ENCODE measurements around the gene UNC80. TPM values are rescaled to one million over a fixed set of nuclear protein-coding genes. Genes with fewer than 3 reads are reported as not detected.

Gene UNC80, protein sequence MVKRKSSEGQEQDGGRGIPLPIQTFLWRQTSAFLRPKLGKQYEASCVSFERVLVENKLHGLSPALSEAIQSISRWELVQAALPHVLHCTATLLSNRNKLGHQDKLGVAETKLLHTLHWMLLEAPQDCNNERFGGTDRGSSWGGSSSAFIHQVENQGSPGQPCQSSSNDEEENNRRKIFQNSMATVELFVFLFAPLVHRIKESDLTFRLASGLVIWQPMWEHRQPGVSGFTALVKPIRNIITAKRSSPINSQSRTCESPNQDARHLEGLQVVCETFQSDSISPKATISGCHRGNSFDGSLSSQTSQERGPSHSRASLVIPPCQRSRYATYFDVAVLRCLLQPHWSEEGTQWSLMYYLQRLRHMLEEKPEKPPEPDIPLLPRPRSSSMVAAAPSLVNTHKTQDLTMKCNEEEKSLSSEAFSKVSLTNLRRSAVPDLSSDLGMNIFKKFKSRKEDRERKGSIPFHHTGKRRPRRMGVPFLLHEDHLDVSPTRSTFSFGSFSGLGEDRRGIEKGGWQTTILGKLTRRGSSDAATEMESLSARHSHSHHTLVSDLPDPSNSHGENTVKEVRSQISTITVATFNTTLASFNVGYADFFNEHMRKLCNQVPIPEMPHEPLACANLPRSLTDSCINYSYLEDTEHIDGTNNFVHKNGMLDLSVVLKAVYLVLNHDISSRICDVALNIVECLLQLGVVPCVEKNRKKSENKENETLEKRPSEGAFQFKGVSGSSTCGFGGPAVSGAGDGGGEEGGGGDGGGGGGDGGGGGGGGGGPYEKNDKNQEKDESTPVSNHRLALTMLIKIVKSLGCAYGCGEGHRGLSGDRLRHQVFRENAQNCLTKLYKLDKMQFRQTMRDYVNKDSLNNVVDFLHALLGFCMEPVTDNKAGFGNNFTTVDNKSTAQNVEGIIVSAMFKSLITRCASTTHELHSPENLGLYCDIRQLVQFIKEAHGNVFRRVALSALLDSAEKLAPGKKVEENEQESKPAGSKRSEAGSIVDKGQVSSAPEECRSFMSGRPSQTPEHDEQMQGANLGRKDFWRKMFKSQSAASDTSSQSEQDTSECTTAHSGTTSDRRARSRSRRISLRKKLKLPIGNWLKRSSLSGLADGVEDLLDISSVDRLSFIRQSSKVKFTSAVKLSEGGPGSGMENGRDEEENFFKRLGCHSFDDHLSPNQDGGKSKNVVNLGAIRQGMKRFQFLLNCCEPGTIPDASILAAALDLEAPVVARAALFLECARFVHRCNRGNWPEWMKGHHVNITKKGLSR (N-terminal part only)
- total RNA-seq = not detected
- total RNA-seq (2013) = under 0.01 TPM

- 5% methylated on average over 60 of the region's 73 CpGs for WGBS (ENCODE audit: insufficient coverage)
- peak in 1 of 2 donors; percentile 3 for DNase-seq
- no peak within 1 kb of the TSS for H3K4me3 Mint-ChIP-seq
Measured at GRCh38 chr2:209771474-209772289, at the start of gene UNC80. Gene UNC80 (plus strand): TSS chr2:209771832. CDS start chr2:209772073, 241 bp downstream.

GRCh38 chr2:209726311-209726710, 45.3 kb upstream of the UNC80 start:
- H3K4me3 ChIP-seq (ENCODE audit: low read length) = no peak overlapping the region
- H3K27me3 ChIP-seq (ENCODE audit: control insufficient read depth, insufficient read depth, low read length) = no peaks in the 10 kb centered on the region
- H3K9me3 ChIP-seq (ENCODE audit: control insufficient read depth, insufficient read depth, low read length) = no peaks in the 10 kb centered on the region
- no peak overlapping the region for H3K27ac ChIP-seq (ENCODE audit: low read length)
- DNase-seq (no peak), ATAC-seq (no peak)
- TF ChIP-seq, protein P1, sequence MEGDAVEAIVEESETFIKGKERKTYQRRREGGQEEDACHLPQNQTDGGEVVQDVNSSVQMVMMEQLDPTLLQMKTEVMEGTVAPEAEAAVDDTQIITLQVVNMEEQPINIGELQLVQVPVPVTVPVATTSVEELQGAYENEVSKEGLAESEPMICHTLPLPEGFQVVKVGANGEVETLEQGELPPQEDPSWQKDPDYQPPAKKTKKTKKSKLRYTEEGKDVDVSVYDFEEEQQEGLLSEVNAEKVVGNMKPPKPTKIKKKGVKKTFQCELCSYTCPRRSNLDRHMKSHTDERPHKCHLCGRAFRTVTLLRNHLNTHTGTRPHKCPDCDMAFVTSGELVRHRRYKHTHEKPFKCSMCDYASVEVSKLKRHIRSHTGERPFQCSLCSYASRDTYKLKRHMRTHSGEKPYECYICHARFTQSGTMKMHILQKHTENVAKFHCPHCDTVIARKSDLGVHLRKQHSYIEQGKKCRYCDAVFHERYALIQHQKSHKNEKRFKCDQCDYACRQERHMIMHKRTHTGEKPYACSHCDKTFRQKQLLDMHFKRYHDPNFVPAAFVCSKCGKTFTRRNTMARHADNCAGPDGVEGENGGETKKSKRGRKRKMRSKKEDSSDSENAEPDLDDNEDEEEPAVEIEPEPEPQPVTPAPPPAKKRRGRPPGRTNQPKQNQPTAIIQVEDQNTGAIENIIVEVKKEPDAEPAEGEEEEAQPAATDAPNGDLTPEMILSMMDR (IDR thresholded peaks at IDR 0.05) = no peak
- Mint-ChIP-seq H3K36me3 (no peaks in the 10 kb centered on the region), H3K27me3 (ENCODE audit: low read depth in 2 of 2) (no peaks in the 10 kb centered on the region), H3K9me3 (peaks cover 7 to 10% of the 10 kb centered on the region in 2 donors), H3K4me3 (no peak overlapping the region), H3K27ac (no peak overlapping the region), H3K4me1 (no peaks in the 10 kb centered on the region)
- no peaks in the 10 kb centered on the region for H3K36me3 ChIP-seq (ENCODE audit: control insufficient read depth, insufficient read depth, low read length)
- no peaks in the 10 kb centered on the region for H3K4me1 ChIP-seq (ENCODE audit: control insufficient read depth, insufficient read depth, low read length)
- WGBS (ENCODE audit: insufficient coverage) = 100% methylated on average over 1 of the region's 2 CpGs
- intact Hi-C loops (cut with micrococcal nuclease) = no loop called here

More at GRCh38 chr2:209771474-209772289, at the start of gene UNC80:
- Mint-ChIP-seq H3K9me3 (peaks cover 6 to 11% of the 10 kb centered on the region in 2 donors), H3K36me3 (no peaks in the 10 kb centered on the region), H3K4me1 (peaks cover 0 to 5% of the 10 kb centered on the region in 2 donors), H3K27ac (no peak within 1 kb of the TSS), H3K27me3 (ENCODE audit: low read depth in 2 of 2) (peaks cover 13 to 14% of the 10 kb centered on the region in 2 donors)
- no peaks in the 10 kb centered on the region for H3K36me3 ChIP-seq (ENCODE audit: control insufficient read depth, insufficient read depth, low read length)
- H3K27me3 ChIP-seq (ENCODE audit: control insufficient read depth, insufficient read depth, low read length) = no peaks in the 10 kb centered on the region
- TF ChIP-seq, protein P1 (IDR thresholded peaks at IDR 0.05) = no peak
- no peak within 1 kb of the TSS for H3K27ac ChIP-seq (ENCODE audit: low read length)
- intact Hi-C loops (cut with micrococcal nuclease) = no loop called here
- ATAC-seq = peak in 1 of 3 donors; percentile 50
- no peak within 1 kb of the TSS for H3K4me3 ChIP-seq (ENCODE audit: low read length)
- H3K4me1 ChIP-seq (ENCODE audit: control insufficient read depth, insufficient read depth, low read length) = no peaks in the 10 kb centered on the region
- H3K9me3 ChIP-seq (ENCODE audit: control insufficient read depth, insufficient read depth, low read length) = no peaks in the 10 kb centered on the region

GRCh38 chr2:209727077-209727476, 44.6 kb upstream of the UNC80 start:
- intact Hi-C loops (cut with micrococcal nuclease) = no loop called here
- TF ChIP-seq, protein P1 (IDR thresholded peaks at IDR 0.05) = no peak
- no peaks in the 10 kb centered on the region for H3K4me1 Mint-ChIP-seq
- no peak overlapping the region for H3K27ac ChIP-seq (ENCODE audit: low read length)
- no peaks in the 10 kb centered on the region for H3K27me3 ChIP-seq (ENCODE audit: control insufficient read depth, insufficient read depth, low read length)
- no peak overlapping the region for H3K4me3 ChIP-seq (ENCODE audit: low read length)
- peaks cover 7 to 10% of the 10 kb centered on the region in 2 donors for H3K9me3 Mint-ChIP-seq
- no peaks in the 10 kb centered on the region for H3K4me1 ChIP-seq (ENCODE audit: control insufficient read depth, insufficient read depth, low read length)
- no peaks in the 10 kb centered on the region for H3K36me3 ChIP-seq (ENCODE audit: control insufficient read depth, insufficient read depth, low read length)
- 83% methylated on average over 2 of the region's 2 CpGs for WGBS (ENCODE audit: insufficient coverage)
- H3K36me3 Mint-ChIP-seq = no peaks in the 10 kb centered on the region
- H3K27me3 Mint-ChIP-seq (ENCODE audit: low read depth in 2 of 2) = no peaks in the 10 kb centered on the region
- no peak overlapping the region for H3K4me3 Mint-ChIP-seq
- no peak overlapping the region for H3K27ac Mint-ChIP-seq
- DNase-seq = no peak
- no peaks in the 10 kb centered on the region for H3K9me3 ChIP-seq (ENCODE audit: control insufficient read depth, insufficient read depth, low read length)
- no peak for ATAC-seq

All from natural killer cell (primary cell).